Measurements from ENCODE around the gene FOXA3. TPM values are rescaled to one million over a fixed set of nuclear protein-coding genes. Genes with fewer than 3 reads are reported as not detected.

FOXA3 gene
- total RNA-seq, 2 experiments from 2014 or later = not detected

- BruUV-seq (replicated peaks) = no TSS peak
- Histone ChIP-seq H2AFZ (ENCODE audit: low read length) (no peak overlapping the region), H4K20me1 (ENCODE audit: insufficient read depth, low read length) (no peaks in the 10 kb centered on the region), H3K9me3 (ENCODE audit: low read length) (no peaks in the 10 kb centered on the region), H3K79me2 (ENCODE audit: insufficient read depth, low read depth, low read length) (peaks cover 18% of the 10 kb centered on the region; the same call in 1 of the 2 replicates), H3K36me3 (ENCODE audit: insufficient read depth, low read length) (peaks cover 37% of the 10 kb centered on the region), H3K27ac (ENCODE audit: low read depth, low read length, poor library complexity, severe bottlenecking) (peak overlapping the region; percentile 29), H3K4me3 (ENCODE audit: low read depth, low read length, poor library complexity, severe bottlenecking) (peak overlapping the region; percentile 94), H3K9me2 (ENCODE audit: insufficient read depth, low read length) (no peaks in the 10 kb centered on the region), H3K4me1 (ENCODE audit: insufficient read depth, low read length, poor library complexity, severe bottlenecking) (peaks cover 20% of the 10 kb centered on the region), H3K4me2 (ENCODE audit: low read length) (peak overlapping the region; percentile 81)
- ChIA-PET POLR2A (no interaction called here), CTCF (ENCODE audit: unreplicated experiment) (interaction anchor here (0.6 to 0.8 kb wide), 2 partner anchors 8 to 54 kb away, joined by 3 to 7 read pairs; no protein-coding TSS in a partner anchor)
- DNase-seq (ENCODE audit: low spot score) = no peak
- intact Hi-C loops (cut with micrococcal nuclease; ENCODE audit: unreplicated experiment) = no loop called here
- TF ChIP-seq CTCF (conservative IDR thresholded peaks at IDR 0.05; ENCODE audit: low read length) = no peak
- TF ChIP-seq EZH2phosphoT487 (IDR thresholded peaks at IDR 0.05; ENCODE audit: borderline replicate concordance, low read depth, low read length) = no peak
Observed at GRCh38 chr19:45900738-45901431, 36.8 kb downstream of the FOXA3 start.

- no peak for DNase-seq (ENCODE audit: low spot score)
- CTCF ChIA-PET (ENCODE audit: unreplicated experiment) = interaction anchor here (0.6 to 0.8 kb wide), 2 partner anchors 9 to 53 kb away, joined by 3 to 7 read pairs; no protein-coding TSS in a partner anchor
- Histone ChIP-seq H3K27ac (ENCODE audit: low read depth, low read length, poor library complexity, severe bottlenecking) (no peak overlapping the region), H3K79me2 (ENCODE audit: insufficient read depth, low read depth, low read length) (peaks cover 18% of the 10 kb centered on the region; the same call in 1 of the 2 replicates), H3K9me2 (ENCODE audit: insufficient read depth, low read length) (no peaks in the 10 kb centered on the region), H2AFZ (ENCODE audit: low read length) (0 out of 2 replicates have a peak overlapping the region, but pooled peaks have one; percentile 36), H3K9me3 (ENCODE audit: low read length) (no peaks in the 10 kb centered on the region), H3K4me2 (ENCODE audit: low read length) (peak overlapping the region; percentile 81), H3K36me3 (ENCODE audit: insufficient read depth, low read length) (peaks cover 31% of the 10 kb centered on the region), H3K4me1 (ENCODE audit: insufficient read depth, low read length, poor library complexity, severe bottlenecking) (peaks cover 20% of the 10 kb centered on the region), H4K20me1 (ENCODE audit: insufficient read depth, low read length) (no peaks in the 10 kb centered on the region), H3K4me3 (ENCODE audit: low read depth, low read length, poor library complexity, severe bottlenecking) (peak overlapping the region; percentile 94)
- TF ChIP-seq CTCF (conservative IDR thresholded peaks at IDR 0.05; ENCODE audit: low read length) (no peak), EZH2phosphoT487 (IDR thresholded peaks at IDR 0.05; ENCODE audit: borderline replicate concordance, low read depth, low read length) (no peak)
- POLR2A ChIA-PET = no interaction called here
- intact Hi-C loops (cut with micrococcal nuclease; ENCODE audit: unreplicated experiment) = no loop called here
- BruUV-seq (replicated peaks) = no TSS peak
Observed at GRCh38 chr19:45901432-45901911, 37.3 kb downstream of the FOXA3 start.

Data from OCI-LY7 (cell line).